HG03442 (cell line): ENCODE results near the gene GPR18.

Source experiments
- ATAC-seq: cut with Tn5 transposase; IDR thresholded peaks from one replicate; pipeline ENCODE4 v1.9.1; 2021; ENCODE audit warnings: mild to moderate bottlenecking, moderate library complexity; ENCODE audit not compliant: unreplicated experiment

The GPR18 gene, protein sequence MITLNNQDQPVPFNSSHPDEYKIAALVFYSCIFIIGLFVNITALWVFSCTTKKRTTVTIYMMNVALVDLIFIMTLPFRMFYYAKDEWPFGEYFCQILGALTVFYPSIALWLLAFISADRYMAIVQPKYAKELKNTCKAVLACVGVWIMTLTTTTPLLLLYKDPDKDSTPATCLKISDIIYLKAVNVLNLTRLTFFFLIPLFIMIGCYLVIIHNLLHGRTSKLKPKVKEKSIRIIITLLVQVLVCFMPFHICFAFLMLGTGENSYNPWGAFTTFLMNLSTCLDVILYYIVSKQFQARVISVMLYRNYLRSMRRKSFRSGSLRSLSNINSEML

DNA sequence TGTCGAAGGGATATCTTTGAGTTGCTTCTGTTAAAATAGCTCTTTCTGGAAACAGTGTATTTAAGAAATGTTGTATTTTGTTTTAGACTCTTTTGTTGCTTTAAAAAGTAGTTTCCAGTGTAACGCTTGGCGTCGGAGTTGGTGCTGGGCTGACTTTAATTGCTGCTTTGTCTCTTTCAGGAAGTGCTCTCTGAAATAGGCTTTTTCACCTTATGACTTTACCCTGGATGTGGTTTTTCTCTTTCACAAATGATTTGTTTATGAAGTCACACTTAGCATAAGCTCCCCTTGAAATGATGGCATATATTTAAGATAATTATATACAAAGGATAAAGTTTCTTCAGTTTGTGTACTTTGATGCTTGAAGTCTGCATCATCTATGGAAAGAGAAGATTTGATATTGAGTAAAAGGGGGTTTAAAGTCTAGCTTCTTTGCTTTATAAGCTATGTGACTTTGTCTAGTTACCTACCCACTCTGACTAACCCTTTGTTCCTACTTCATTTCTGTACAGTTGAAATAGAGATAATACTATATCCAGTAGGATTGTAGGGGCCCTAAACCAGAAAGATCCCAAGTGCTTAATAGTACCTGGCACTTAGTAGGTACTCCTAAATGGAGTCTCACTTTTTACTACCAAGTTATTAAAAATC lies at the start of gene GPR18:
GPR18 (minus strand) TSS at position 170 of the 651 bp plus-strand sequence. CDS start 2,507 bp downstream, outside the sequence.
- peak; percentile 92 for ATAC-seq

- ATAC-seq: no peak
Measured at GRCh38 chr13:99307648-99308339, 49.6 kb upstream of the GPR18 start.

DNA sequence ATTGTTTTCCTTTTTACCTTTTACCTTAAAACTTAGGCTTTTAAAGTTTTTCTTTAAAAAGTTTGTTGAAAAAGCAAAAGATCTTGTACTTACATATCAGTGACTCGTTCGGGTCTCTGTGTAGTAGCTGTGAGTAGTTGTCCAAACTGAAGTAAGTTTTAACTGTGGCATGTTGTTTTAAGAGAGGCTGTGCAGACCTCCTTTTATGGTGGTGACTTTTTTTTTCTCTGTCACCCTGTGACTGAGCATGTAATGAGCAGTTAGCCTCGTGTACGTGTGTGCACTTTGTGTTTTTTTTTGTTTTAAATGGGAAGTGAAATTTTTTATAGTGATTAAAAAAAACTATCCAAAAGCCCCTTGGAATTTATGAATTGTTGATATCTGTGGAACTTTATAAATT lies 49.1 kb upstream of the GPR18 start, which contains the start of gene GPR183:
GPR183 (minus strand) TSS at position 153 of the 400 bp plus-strand sequence. CDS start 11,254 bp downstream, outside the sequence.
- peak; percentile 51 for ATAC-seq

GRCh38 chr13:99305566-99305965 lies 47.4 kb upstream of the GPR18 start:
- ATAC-seq: no peak

GRCh38 chr13:99305158-99305557 lies 47.0 kb upstream of the GPR18 start:
- no peak for ATAC-seq

DNA sequence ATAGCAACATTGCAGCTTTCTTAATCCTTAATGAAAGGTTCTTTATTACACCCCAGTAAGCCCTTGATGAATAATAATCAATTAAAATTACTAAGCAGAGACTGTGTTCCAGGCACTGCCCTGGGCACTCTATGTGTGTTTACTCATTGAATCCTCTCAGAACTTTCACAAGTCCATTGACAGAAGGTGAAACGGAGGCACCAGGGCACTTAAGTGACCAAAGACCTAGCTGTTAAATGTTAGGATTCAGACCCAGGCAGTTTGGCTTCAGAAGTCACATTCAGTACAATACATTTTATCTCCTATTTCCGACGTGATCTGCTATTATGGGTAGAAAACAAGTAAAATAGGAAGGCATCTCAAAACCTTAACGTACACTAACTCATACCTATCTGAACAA lies 46.4 kb upstream of the GPR18 start:
- no peak for ATAC-seq

DNA sequence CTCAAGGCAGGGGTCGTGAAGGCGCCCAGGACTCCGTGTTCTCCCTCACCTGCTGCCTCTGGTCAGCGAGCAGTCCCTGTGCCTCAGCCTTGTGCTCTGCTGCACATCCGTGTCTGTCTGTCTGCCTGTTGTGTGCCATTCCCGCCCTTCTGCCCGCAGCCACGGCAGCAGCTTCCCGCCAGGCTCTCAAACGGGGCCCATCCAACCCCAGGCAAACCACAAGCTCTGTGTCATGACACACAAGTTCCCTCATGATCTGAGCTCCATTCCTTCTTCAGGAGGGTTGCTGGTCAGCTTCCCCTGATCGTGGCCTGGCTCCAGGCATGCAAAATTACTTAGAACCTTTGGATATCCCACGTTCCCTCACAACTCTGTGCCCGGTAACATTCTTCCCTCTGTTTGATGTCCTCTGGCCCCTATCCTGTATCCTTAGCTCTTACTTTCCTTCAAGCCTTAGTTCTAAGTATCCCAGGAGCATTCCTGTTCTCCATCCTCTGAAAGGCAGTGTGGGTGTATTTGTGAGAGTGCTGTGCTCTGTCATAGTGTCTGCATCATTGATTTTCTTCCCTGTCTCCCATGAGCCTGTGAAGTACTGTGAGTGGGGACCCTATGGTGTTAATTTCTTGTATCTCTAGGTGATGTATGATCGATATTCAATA lies 45.8 kb upstream of the GPR18 start:
- no peak for ATAC-seq

DNA sequence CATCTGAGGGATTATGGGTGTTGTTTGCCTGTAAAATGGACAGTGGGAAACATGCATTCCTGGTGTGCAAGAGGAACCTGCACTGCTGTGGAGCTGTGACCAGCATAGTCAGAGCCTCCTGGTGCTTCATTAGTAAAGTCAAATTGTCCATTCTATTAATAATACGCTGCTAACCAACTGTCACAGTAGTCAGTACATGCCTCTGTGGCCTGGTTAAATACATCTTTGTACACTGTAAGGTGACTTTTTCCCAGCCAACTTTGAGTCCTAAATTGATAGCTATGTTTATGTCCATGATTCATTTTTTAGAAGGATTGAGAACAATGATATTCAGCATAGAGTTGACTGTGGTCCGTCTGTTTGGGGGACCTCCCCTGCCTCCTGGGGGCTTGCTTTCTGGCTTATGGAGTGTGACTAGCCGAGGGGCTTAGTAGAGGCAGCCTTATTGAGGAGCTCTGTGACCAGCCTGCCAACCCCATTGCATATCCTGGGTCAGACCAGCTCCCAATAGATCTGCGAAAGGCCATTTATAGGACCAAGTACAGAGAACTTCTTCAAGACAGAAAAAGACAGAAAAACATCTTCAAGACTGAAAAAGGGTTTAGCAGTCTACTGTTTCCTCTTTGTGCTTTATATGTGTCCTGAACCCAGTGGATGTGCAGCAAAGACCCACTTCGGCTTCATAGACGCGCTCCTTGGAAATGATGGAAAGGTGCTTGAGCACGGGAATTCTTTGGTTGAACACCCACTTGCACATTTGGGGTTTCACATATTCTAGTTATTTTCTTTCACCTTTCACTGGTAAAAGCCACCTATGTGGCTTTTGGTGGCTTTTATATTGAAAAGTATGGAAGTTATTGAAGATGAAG lies 44.7 kb upstream of the GPR18 start:
- no peak for ATAC-seq

- ATAC-seq: no peak
Measured at GRCh38 chr13:99301913-99302636, 43.9 kb upstream of the GPR18 start.

- ATAC-seq: no peak
Measured at GRCh38 chr13:99301056-99301838, 43.1 kb upstream of the GPR18 start.

DNA sequence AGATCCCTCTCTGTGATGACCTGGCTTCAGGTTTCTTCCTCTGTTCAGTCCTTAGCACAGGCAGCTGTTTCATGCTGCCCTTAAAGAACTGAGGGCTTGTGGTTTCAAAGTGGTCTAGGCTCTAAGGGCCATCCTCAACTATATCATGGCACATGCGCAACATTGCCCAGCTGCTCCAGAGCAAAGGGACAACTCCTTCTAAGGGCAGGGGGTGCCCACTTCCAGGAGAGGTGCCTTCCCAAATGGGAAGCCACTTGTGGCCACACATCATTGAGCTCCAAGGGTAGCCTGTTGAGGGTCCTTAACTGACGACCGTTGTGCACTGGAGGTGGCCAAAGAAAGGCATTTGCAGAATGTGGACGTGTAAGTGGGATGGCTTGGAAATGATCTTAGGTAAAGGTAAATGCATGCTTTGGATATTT lies 41.8 kb upstream of the GPR18 start:
- no peak for ATAC-seq

GRCh38 chr13:99299256-99299919 lies 41.2 kb upstream of the GPR18 start:
- ATAC-seq: no peak

- no peak for ATAC-seq
Measured at GRCh38 chr13:99298056-99298455, 39.9 kb upstream of the GPR18 start.

DNA sequence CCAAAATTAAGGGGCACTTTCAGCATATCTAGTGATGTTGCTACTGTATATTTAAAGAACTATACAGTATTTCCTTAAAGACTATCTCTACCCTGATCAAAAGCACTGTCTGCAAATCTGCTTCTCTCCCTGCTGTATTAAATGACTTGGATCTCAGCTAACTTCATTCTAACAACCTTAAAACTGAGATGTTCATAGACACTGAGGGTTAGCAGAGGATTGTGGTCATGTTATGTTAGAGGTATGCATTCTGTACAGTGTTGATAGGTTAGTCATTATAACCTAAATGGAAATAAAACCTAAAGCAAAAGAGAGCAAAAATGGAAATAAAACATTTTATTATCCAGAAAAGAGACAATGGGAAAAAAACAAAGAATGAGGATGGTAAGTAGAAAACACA lies 39.2 kb upstream of the GPR18 start:
- ATAC-seq: no peak

- ATAC-seq: peak; percentile 43
Measured at GRCh38 chr13:99296398-99296797, 38.2 kb upstream of the GPR18 start.

- no peak for ATAC-seq
Measured at GRCh38 chr13:99295488-99296252, 37.5 kb upstream of the GPR18 start.

DNA sequence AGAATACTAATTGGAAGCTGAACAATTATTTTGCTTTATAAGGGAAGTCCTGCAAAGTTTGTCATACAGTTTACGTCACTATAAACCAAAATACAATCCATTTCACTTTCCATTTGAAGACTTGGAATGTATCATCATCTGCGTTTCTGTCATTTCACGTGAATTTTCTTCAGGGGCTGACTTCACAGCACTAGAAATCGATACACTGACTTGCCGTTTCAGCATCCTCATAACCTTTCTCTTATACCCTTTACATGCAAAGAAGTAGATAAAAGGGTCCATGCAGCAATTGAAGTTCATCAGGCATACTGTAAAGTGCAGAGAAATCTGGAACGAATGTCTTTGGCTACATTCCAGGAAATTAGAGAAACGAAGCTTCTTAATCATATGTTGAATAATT lies 36.8 kb upstream of the GPR18 start:
- no peak for ATAC-seq

DNA sequence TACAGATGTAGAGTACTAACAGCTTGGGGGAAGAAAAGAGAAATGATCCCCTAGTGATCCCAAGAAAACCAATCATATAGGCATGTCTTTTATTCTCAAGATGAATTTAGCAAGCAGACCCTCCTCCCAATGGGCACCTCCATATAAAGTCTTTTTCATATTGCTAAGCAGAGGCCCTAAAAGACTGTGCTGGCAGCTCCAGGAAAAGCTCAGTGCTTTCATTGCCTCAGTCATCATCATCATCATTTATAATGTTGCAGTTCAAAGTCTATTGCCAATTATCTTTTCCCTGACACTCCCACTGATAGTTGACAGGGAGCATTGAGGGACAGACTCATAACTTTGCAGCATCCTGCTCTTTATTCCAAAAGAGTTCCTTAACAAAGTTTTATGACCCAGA lies 36.0 kb upstream of the GPR18 start:
- ATAC-seq: no peak
